ENCODE data around the gene BAZ2A. TPM values are rescaled to one million over a fixed set of nuclear protein-coding genes. Genes with fewer than 3 reads are reported as not detected.
"Not testable (repeated sequence)": the region's sequence is repeated elsewhere in the genome, so short reads cannot be mapped to it uniquely, and the experiment has no call there.

Gene BAZ2A
- total RNA-seq (2014; rRNA removed; shearing (Covaris generic)), result 13.7 and 15.2 TPM in 2 replicates

GRCh38 chr12:56630180-56630632, at the start of gene BAZ2A:
Gene BAZ2A, minus strand, starts transcription at chr12:56630326. Its CDS starts 12,796 bp downstream, at chr12:56617530.
- Histone ChIP-seq H3K36me3 (peaks cover 18% of the 10 kb centered on the region), H3K9me3 (replicated peaks) (no peaks in the 10 kb centered on the region), H3K27me3 (replicated peaks) (no peaks in the 10 kb centered on the region), H3K4me1 (replicated peaks) (peaks cover 32% of the 10 kb centered on the region), H3K4me3 (peak within 1 kb of the TSS; percentile 69), H3K27ac (peak within 1 kb of the TSS; percentile 47)
- peak; percentile 40 to 82 for DNase-seq (ENCODE audit: low read depth in 1 of 2, low spot score in 2 of 2)

GRCh38 chr12:56678852-56679251, 48.7 kb upstream of the BAZ2A start:
- Histone ChIP-seq H3K4me3 (no peak overlapping the region), H3K27ac (no peak overlapping the region), H3K9me3 (replicated peaks) (no peaks in the 10 kb centered on the region), H3K27me3 (replicated peaks) (no peaks in the 10 kb centered on the region), H3K36me3 (peaks cover 59% of the 10 kb centered on the region), H3K4me1 (replicated peaks) (no peaks in the 10 kb centered on the region)
- DNase-seq (ENCODE audit: low read depth in 1 of 2, low spot score in 2 of 2), result no peak

- Histone ChIP-seq H3K36me3 (peaks cover 59% of the 10 kb centered on the region), H3K4me1 (replicated peaks) (no peaks in the 10 kb centered on the region), H3K27ac (no peak overlapping the region), H3K9me3 (replicated peaks) (no peaks in the 10 kb centered on the region), H3K4me3 (no peak overlapping the region), H3K27me3 (replicated peaks) (no peaks in the 10 kb centered on the region)
- no peak for DNase-seq (ENCODE audit: low read depth in 1 of 2, low spot score in 2 of 2)
These were observed 47.6 kb upstream of the BAZ2A start for GRCh38 chr12:56677680-56678079.

- Histone ChIP-seq H3K36me3 (peaks cover 62% of the 10 kb centered on the region), H3K9me3 (replicated peaks) (no peaks in the 10 kb centered on the region), H3K27ac (no peak overlapping the region), H3K4me1 (replicated peaks) (no peaks in the 10 kb centered on the region), H3K4me3 (no peak overlapping the region), H3K27me3 (replicated peaks) (no peaks in the 10 kb centered on the region)
- DNase-seq (ENCODE audit: low read depth in 1 of 2, low spot score in 2 of 2), result no peak
These were observed 46.9 kb upstream of the BAZ2A start for GRCh38 chr12:56676851-56677580.

- Histone ChIP-seq H3K36me3 (peaks cover 81% of the 10 kb centered on the region), H3K27ac (no peak overlapping the region), H3K9me3 (replicated peaks) (no peaks in the 10 kb centered on the region), H3K27me3 (replicated peaks) (no peaks in the 10 kb centered on the region), H3K4me1 (replicated peaks) (no peaks in the 10 kb centered on the region), H3K4me3 (no peak overlapping the region)
- DNase-seq (ENCODE audit: low read depth in 1 of 2, low spot score in 2 of 2), result no peak
These were observed 41.5 kb upstream of the BAZ2A start for GRCh38 chr12:56671608-56672007.

GRCh38 chr12:56670836-56671235, 40.7 kb upstream of the BAZ2A start:
- H3K4me3 ChIP-seq, result no peak overlapping the region
- no peaks in the 10 kb centered on the region for H3K9me3 ChIP-seq (replicated peaks)
- H3K27ac ChIP-seq, result no peak overlapping the region
- H3K36me3 ChIP-seq, result peaks cover 89% of the 10 kb centered on the region
- DNase-seq (ENCODE audit: low read depth in 1 of 2, low spot score in 2 of 2), result no peak
- H3K4me1 ChIP-seq (replicated peaks), result no peaks in the 10 kb centered on the region
- no peaks in the 10 kb centered on the region for H3K27me3 ChIP-seq (replicated peaks)

GRCh38 chr12:56668197-56668457, 38.0 kb upstream of the BAZ2A start:
- peaks cover 98% of the 10 kb centered on the region for H3K36me3 ChIP-seq
- H3K4me1 ChIP-seq (replicated peaks), result no peaks in the 10 kb centered on the region
- H3K4me3 ChIP-seq, result no peak overlapping the region
- no peaks in the 10 kb centered on the region for H3K9me3 ChIP-seq (replicated peaks)
- H3K27ac ChIP-seq, result no peak overlapping the region
- DNase-seq (ENCODE audit: low read depth in 1 of 2, low spot score in 2 of 2), result no peak
- no peaks in the 10 kb centered on the region for H3K27me3 ChIP-seq (replicated peaks)

- Histone ChIP-seq H3K36me3 (peaks cover 51% of the 10 kb centered on the region), H3K27ac (no peak overlapping the region), H3K4me3 (no peak overlapping the region)
These were observed 32.0 kb upstream of the BAZ2A start for GRCh38 chr12:56661979-56662638.

GRCh38 chr12:56661560-56661959, 31.4 kb upstream of the BAZ2A start:
- DNase-seq (ENCODE audit: low read depth in 1 of 2, low spot score in 2 of 2), result no peak
- no peaks in the 10 kb centered on the region for H3K9me3 ChIP-seq (replicated peaks)
- H3K27ac ChIP-seq, result no peak overlapping the region
- H3K4me3 ChIP-seq, result no peak overlapping the region
- H3K27me3 ChIP-seq (replicated peaks), result no peaks in the 10 kb centered on the region
- H3K36me3 ChIP-seq, result peaks cover 45% of the 10 kb centered on the region
- no peaks in the 10 kb centered on the region for H3K4me1 ChIP-seq (replicated peaks)

More at GRCh38 chr12:56661979-56662638, 32.0 kb upstream of the BAZ2A start:
- no peaks in the 10 kb centered on the region for H3K4me1 ChIP-seq (replicated peaks)
- no peaks in the 10 kb centered on the region for H3K27me3 ChIP-seq (replicated peaks)
- DNase-seq (ENCODE audit: low read depth in 1 of 2, low spot score in 2 of 2), result no peak
- no peaks in the 10 kb centered on the region for H3K9me3 ChIP-seq (replicated peaks)

- no peak for DNase-seq (ENCODE audit: low read depth in 1 of 2, low spot score in 2 of 2)
- Histone ChIP-seq H3K9me3 (replicated peaks) (no peaks in the 10 kb centered on the region; the same call in 1 of the 2 replicates), H3K27me3 (replicated peaks) (no peaks in the 10 kb centered on the region), H3K27ac (no peak overlapping the region), H3K4me3 (no peak overlapping the region), H3K36me3 (peaks cover 19% of the 10 kb centered on the region), H3K4me1 (replicated peaks) (no peaks in the 10 kb centered on the region)
These were observed 28.8 kb upstream of the BAZ2A start for GRCh38 chr12:56658921-56659320.

GRCh38 chr12:56657416-56658379, 27.6 kb upstream of the BAZ2A start:
- Histone ChIP-seq H3K4me3 (no peak overlapping the region), H3K9me3 (replicated peaks) (peaks cover 4% of the 10 kb centered on the region), H3K27me3 (replicated peaks) (no peaks in the 10 kb centered on the region), H3K27ac (no peak overlapping the region), H3K4me1 (replicated peaks) (no peaks in the 10 kb centered on the region), H3K36me3 (peaks cover 10% of the 10 kb centered on the region; the same call in 1 of the 2 replicates)
- no peak for DNase-seq (ENCODE audit: low read depth in 1 of 2, low spot score in 2 of 2)

GRCh38 chr12:56653781-56654180, 23.7 kb upstream of the BAZ2A start:
- H3K4me3 ChIP-seq; H3K36me3 ChIP-seq; H3K27ac ChIP-seq; H3K4me1 ChIP-seq (replicated peaks); H3K27me3 ChIP-seq (replicated peaks); DNase-seq (ENCODE audit: low read depth in 1 of 2, low spot score in 2 of 2); H3K9me3 ChIP-seq (replicated peaks): not testable (repeated sequence)

- not testable (repeated sequence) for H3K4me1 ChIP-seq (replicated peaks); DNase-seq (ENCODE audit: low read depth in 1 of 2, low spot score in 2 of 2); H3K27me3 ChIP-seq (replicated peaks); H3K4me3 ChIP-seq; H3K27ac ChIP-seq; H3K9me3 ChIP-seq (replicated peaks)
- H3K36me3 ChIP-seq, result peaks cover 28% of the 10 kb centered on the region
These were observed 17.9 kb upstream of the BAZ2A start for GRCh38 chr12:56648023-56648422.
